Measurements from ENCODE around the gene ABCG1.

DNA sequence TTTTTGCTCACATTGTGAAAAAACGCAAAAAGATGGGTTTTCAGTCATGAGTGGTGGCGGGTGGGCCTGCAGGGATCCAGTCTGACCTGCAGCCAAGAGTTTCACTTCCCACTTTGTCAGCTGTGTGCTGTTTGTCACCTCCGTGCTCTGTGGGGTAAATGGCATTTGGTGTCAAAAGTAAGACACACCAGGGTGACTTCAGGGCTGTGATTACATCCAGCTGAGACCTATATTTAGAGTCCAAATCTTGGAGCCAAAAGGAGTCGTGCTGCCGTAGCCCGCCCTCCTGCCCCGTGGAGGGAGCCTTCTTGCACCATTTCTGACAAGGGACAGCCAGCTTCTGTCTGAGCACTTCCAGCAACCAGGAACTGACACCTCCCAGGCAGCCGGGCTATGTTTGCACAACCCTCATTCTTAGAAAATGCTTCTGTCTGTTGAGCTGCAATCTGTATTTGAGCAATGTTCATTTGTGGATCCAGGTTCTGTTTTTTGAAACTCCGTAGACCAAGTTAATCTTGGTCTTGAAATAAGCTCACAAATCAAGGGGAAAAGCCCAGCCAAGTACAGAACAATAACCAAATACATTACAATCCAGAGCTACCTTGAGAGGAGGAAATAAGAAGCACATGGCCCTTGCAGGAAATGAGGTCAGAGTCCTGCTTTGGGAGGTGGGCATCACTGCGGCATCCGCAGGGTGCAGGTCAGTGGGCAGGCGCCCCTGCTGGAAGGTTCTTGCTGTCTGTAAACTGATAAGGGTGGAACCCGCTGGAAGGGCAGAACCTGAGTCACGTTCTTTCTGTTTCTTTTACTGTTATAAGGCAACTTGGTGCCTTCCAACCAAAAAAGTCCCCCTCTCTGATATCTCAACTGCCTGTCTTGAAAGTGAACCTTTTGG lies 14.4 kb downstream of the ABCG1 start:
- TF ChIP-seq, protein P1, sequence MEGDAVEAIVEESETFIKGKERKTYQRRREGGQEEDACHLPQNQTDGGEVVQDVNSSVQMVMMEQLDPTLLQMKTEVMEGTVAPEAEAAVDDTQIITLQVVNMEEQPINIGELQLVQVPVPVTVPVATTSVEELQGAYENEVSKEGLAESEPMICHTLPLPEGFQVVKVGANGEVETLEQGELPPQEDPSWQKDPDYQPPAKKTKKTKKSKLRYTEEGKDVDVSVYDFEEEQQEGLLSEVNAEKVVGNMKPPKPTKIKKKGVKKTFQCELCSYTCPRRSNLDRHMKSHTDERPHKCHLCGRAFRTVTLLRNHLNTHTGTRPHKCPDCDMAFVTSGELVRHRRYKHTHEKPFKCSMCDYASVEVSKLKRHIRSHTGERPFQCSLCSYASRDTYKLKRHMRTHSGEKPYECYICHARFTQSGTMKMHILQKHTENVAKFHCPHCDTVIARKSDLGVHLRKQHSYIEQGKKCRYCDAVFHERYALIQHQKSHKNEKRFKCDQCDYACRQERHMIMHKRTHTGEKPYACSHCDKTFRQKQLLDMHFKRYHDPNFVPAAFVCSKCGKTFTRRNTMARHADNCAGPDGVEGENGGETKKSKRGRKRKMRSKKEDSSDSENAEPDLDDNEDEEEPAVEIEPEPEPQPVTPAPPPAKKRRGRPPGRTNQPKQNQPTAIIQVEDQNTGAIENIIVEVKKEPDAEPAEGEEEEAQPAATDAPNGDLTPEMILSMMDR (IDR thresholded peaks at IDR 0.05): peak in 1 of 3 donors; percentile 11
- peak; percentile 66 to 88 (median 69) for TF ChIP-seq POLR2AphosphoS5 (IDR thresholded peaks at IDR 0.05)
